GM12875 (cell line): Measurements from ENCODE around the gene FRZB.

Experiments used
- H3K4me3 ChIP-seq: one replicate; pipeline ENCODE4 v1.5.1; 2011; ENCODE audit warnings: low read depth, low read length, control low read depth
- TF ChIP-seq, protein P1 (sequence below): IDR thresholded peaks from 2 replicates; pipeline ENCODE4 v1.5.1; 2011; ENCODE audit warnings: low read depth, mild to moderate bottlenecking, control low read depth, inconsistent platforms, low read length, moderate library complexity, borderline replicate concordance; ENCODE audit not compliant: insufficient read depth

The FRZB gene

DNA sequence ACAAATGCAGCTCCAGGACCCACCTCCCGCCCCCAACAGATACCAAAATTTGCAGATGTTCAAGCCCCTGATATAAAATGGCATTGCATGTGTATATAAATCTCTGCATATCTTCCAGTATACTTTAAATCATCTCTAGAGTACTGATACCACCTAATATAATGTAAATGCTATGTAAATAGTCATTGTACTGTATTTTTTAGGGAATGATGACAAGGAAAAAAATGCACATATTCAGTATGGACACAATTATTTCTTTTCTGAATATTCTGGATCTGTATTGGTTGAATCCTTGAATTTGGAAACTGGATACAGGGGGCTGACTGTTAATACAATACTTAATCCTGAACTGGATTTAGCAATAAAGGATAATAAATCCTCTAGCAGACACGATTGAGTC lies 67.7 kb downstream of the FRZB start:
- TF ChIP-seq, protein P1, sequence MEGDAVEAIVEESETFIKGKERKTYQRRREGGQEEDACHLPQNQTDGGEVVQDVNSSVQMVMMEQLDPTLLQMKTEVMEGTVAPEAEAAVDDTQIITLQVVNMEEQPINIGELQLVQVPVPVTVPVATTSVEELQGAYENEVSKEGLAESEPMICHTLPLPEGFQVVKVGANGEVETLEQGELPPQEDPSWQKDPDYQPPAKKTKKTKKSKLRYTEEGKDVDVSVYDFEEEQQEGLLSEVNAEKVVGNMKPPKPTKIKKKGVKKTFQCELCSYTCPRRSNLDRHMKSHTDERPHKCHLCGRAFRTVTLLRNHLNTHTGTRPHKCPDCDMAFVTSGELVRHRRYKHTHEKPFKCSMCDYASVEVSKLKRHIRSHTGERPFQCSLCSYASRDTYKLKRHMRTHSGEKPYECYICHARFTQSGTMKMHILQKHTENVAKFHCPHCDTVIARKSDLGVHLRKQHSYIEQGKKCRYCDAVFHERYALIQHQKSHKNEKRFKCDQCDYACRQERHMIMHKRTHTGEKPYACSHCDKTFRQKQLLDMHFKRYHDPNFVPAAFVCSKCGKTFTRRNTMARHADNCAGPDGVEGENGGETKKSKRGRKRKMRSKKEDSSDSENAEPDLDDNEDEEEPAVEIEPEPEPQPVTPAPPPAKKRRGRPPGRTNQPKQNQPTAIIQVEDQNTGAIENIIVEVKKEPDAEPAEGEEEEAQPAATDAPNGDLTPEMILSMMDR = no peak

DNA sequence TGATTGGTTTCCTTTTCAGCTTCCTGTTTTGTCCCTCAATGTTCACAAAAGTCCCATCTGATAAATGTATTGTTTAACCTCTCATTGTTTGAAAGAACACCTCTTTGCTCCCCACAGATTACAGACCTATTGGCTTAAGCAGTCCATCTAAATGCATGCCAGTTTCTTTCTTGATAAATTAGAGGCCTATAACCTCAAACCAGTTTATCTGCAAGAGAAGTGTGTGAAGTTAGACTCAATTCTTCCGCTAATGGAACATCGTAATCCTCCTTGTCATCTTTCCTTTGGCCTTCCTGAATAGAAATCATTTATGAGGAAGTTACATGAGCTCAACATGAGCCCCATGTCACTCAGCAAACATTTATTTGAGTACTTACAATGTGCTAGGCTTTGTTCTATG lies 74.0 kb downstream of the FRZB start:
- H3K4me3 ChIP-seq = no peak overlapping the region
- TF ChIP-seq, protein P1 = no peak

More for the DNA sequence above, 67.7 kb downstream of the FRZB start:
- H3K4me3 ChIP-seq = no peak overlapping the region

DNA sequence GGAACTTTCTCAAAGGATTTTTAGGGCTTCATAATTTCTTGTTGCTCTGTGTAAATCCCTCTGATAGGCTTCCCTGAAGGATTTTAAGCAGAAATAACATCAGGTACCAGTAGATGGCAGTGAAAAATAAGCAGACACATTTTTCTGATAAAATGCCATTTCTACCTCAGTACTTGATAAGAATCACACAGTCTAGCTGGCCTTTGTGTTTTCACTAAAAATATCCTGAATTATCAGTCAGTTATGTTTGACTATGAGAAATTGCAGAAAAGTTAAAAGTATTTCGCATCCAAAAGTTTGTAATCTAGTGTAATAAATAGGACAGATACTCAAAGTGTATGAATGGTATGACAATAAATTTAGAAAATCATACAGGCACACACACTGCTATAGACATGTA lies 81.7 kb downstream of the FRZB start:
- TF ChIP-seq, protein P1 = peak; percentile 30; the same call in 1 of the 2 replicates
- H3K4me3 ChIP-seq = no peak overlapping the region

DNA sequence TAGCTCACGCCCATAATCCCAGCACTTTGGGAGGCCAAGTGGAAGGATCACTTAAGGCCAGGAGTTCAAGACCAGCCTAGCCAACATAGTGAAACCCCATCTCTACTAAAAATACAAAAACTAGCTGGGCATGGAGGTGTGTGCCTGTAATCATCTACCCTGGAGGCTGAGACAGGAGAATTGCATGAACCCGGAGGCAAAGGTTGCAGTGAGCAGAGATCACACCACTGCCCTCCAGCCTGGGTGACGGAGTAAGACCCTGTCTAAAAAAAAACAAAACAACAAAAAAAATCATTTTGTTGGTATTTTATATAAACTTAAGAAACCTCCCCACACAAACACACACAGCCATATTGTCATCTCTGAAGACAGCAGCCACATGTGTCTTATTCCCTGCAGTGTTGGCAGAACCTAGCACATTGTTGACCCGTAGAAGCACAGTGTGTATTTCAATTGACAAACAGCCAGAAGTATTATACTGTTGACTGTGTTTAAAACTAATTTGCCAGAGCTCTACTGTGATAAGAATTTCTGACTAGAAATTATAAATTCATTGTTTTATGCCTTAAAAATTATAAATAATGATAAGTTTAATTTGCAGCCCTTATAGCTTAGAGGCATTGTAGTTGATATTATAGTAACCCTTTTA lies 82.3 kb downstream of the FRZB start:
- TF ChIP-seq, protein P1 = no peak
- H3K4me3 ChIP-seq = no peak overlapping the region
